ENCODE results near the gene RTN4.

RTN4 gene

DNA sequence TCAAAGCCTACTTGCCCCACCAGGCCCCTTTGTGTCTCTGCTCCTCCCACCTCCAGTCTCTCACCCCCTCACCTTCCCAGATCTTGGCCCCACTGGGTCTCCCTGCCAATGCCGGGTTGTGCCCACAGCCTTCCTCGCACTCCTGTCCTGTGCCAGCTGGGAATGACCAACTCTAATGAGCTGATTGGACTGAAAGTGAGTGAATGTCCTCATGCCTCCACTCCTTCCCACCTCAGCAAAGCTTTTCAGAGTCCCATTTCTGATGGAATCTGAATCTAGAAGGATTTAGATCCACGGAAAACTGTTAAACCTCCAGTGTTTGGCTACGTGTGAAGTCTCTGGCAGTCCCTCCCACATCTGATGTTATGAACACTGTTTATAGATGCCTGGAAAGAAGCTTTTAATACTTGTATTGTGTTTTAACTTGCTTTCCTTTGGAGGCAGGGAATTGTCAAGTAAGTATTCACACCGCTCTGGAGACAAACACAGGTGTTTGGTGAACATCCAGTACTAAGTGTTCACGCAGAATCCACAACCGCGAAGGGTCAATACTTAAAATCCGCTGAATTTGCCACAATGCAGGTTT lies 103.9 kb downstream of the RTN4 start:
- TF ChIP-seq, protein P1, sequence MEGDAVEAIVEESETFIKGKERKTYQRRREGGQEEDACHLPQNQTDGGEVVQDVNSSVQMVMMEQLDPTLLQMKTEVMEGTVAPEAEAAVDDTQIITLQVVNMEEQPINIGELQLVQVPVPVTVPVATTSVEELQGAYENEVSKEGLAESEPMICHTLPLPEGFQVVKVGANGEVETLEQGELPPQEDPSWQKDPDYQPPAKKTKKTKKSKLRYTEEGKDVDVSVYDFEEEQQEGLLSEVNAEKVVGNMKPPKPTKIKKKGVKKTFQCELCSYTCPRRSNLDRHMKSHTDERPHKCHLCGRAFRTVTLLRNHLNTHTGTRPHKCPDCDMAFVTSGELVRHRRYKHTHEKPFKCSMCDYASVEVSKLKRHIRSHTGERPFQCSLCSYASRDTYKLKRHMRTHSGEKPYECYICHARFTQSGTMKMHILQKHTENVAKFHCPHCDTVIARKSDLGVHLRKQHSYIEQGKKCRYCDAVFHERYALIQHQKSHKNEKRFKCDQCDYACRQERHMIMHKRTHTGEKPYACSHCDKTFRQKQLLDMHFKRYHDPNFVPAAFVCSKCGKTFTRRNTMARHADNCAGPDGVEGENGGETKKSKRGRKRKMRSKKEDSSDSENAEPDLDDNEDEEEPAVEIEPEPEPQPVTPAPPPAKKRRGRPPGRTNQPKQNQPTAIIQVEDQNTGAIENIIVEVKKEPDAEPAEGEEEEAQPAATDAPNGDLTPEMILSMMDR (IDR thresholded peaks at IDR 0.05; ENCODE audit: borderline replicate concordance, insufficient read depth, low read depth, low read length): no peak
- no peak overlapping the region for H3K4me3 ChIP-seq (ENCODE audit: low read depth, low read length)

DNA sequence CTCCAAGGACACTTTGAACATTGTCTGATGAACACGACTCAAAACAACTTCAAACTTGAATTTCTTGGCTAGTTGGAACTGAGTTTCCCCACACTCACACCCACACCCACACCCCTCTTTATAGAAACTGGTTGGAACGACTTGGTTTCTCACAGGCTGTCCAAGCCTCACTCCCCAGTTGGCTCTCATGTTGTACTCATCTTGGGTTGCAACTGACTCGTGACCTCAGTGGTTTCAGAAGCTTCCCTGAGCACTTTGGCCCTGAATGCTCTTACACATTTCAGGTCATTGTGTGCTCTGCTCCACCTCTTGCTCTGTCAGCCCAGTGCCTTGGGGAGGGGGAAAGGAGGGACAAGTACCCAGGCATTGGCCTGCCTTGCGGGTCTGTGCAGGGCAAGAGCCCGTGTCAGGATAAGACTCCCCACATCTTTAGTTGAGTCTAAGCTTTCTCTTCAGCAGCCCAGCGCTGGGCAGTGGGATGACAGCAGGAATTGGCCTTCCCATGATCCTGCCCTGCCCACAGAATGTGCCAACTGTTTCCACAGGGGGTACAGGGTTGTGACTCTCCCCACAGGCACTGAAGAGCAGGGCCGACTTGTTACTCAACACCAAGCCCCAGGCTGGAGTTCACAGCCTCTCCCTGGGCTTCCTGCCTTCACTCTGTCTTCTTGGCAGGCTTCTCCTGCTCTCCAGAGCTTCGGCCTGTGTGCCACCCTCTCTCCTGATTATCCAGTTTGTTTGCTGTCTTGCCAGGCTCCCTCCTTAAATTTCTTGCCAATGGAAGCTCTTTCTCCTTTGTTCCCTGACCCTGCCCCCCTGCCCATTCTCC lies 104.6 kb downstream of the RTN4 start:
- no peak overlapping the region for H3K4me3 ChIP-seq (ENCODE audit: low read depth, low read length)
- TF ChIP-seq, protein P1 (IDR thresholded peaks at IDR 0.05; ENCODE audit: borderline replicate concordance, insufficient read depth, low read depth, low read length): no peak

DNA sequence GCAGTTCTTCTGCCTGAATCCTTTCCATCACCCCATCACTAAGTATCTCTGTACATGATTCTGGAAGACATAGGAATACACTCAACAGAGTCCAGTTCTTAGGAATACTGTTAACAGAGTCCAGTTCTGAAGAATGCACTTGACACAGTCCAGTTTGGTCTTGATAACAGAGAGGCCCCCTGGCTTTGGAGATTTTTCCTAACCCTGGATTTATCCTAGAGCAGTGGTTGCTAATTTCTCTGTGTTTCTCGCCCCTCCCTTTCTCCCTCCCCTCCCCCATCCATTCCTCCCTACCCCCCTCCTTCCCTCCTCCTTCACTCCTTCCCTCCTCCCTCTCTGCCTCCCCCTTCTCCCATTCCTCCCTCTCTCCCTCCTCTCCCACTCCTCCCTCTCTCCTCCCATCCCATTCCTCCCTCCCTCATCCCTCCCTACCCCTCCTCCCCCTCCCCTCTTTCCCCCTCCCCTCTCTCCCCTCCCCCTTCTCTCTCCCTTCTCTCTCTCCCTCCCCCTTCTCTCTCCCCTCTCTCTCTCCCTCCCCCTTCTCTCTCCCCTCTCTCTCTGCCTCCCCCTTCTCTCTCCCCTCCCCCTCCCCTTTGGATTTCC lies 105.4 kb downstream of the RTN4 start:
- H3K4me3 ChIP-seq (ENCODE audit: low read depth, low read length): no peak overlapping the region
- TF ChIP-seq, protein P1 (IDR thresholded peaks at IDR 0.05; ENCODE audit: borderline replicate concordance, insufficient read depth, low read depth, low read length): no peak

DNA sequence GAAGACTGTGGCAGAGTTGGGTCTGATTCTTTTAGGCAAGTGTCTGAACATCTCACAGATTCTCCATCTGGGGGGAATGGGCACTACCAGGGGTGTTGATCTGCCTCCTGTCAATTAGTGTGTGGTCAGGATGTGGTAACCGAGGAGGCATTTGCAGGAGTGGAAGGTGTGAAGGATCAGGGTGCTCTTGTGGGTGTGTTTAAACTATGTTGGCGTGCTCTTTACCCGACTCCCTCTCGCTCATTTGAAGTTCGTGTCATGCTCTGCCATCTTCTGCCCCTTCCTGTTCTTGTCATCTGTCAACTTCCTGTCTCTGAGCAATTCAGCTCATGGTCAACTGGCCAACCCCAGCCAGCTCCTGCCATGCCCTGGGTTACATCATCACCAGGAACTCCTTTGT lies 107.9 kb downstream of the RTN4 start:
- H3K4me3 ChIP-seq (ENCODE audit: low read depth, low read length): no peak overlapping the region
- TF ChIP-seq, protein P1 (IDR thresholded peaks at IDR 0.05; ENCODE audit: borderline replicate concordance, insufficient read depth, low read depth, low read length): no peak

DNA sequence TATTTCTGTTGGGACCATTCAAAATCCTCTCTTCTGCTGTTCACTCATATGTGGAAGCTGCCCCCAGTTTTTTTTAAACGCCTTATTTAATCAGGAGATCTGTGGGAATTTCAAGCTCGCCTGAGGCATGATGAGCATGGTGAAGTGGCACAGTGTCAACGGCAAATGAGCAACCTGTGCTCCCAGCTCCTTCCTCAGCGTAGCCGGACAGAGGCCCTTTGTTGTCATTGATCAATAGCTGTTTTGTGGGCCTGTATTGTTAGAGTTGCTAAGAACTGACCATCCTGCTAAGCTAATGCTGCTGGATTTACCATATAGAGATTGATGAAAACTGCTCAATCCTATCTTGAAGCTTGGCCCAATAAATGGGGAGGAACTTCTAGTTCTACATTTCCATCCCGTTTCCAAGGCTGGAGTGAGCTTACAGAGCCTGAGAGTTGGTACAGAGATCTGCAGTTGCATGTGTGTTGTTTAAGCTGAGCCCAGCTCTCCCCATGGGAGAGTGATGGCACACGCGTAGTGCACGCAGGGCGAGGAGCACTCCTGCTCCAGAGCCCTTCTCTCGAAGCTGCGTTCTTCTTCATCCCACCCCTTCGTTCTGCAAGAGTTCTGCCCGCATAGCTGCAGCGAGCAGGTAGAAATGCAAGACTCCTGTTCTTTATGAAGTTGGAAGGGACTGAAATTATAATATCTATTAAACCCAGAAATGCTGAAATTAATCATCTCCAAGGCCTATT lies 108.8 kb downstream of the RTN4 start:
- no peak overlapping the region for H3K4me3 ChIP-seq (ENCODE audit: low read depth, low read length)
- TF ChIP-seq, protein P1 (IDR thresholded peaks at IDR 0.05; ENCODE audit: borderline replicate concordance, insufficient read depth, low read depth, low read length): no peak

DNA sequence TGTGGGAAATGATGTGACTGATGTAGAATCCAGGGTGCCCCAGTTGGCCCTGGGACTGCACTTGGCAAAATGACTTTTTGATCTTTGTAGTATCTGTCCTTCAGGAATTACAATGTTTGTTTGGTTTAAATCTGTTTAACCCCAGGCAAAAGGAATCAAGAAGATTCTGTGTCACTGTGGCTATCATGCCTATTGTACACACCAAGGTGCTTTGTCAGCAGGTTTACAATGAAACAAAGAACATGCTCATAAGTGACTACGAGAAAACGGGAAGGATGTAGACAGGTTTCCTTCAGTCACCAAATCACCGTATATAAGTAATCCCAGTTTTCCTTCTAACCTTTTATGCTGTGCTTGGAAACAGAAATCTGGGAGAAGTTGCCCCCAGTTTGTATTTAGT lies 109.5 kb downstream of the RTN4 start:
- TF ChIP-seq, protein P1 (IDR thresholded peaks at IDR 0.05; ENCODE audit: borderline replicate concordance, insufficient read depth, low read depth, low read length): no peak
- H3K4me3 ChIP-seq (ENCODE audit: low read depth, low read length): no peak overlapping the region

All from GM12875 (cell line).